DMS79 treated with DMSO at 0.1 percent for 48 hours (cell line): ENCODE data around the gene PADI1.

Source experiments
- DNase-seq: peaks from one replicate; lab custom pipeline; 2025; lab: John Stamatoyannopoulos, UW

Gene PADI1

DNA sequence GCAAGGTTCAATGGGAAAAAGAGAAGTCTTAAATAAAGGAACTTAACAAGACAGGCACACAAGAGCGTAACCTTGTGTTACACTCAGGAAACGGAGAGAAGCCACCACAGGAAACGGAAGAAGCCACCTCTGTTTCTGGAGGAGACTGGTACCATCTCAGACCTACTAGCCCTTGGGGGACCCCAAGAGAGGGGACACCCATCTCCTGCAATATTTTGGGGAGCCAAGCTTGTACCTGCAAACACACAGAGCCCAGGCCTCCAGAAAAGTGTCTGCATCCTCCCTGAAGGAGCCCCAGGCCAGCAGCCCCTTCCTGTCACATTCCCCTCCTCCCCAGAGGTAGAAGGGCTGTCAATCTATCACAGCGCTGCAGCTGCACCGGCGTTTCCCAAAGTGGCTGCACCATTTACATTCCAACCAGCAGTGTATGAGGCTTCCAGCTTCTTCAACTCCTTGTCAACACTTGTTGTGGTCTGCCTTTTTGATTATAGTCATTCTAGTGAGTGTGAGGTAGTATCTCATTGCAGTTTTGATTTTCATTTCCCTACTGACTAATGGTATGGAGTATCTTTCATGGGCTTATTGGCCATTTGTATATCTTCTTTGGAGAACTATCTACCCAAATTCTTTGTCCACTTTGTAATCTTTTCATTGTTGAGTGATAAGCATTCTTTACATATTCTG, 23.0 kb upstream of the PADI1 start:
- DNase-seq, result no peak

DNA sequence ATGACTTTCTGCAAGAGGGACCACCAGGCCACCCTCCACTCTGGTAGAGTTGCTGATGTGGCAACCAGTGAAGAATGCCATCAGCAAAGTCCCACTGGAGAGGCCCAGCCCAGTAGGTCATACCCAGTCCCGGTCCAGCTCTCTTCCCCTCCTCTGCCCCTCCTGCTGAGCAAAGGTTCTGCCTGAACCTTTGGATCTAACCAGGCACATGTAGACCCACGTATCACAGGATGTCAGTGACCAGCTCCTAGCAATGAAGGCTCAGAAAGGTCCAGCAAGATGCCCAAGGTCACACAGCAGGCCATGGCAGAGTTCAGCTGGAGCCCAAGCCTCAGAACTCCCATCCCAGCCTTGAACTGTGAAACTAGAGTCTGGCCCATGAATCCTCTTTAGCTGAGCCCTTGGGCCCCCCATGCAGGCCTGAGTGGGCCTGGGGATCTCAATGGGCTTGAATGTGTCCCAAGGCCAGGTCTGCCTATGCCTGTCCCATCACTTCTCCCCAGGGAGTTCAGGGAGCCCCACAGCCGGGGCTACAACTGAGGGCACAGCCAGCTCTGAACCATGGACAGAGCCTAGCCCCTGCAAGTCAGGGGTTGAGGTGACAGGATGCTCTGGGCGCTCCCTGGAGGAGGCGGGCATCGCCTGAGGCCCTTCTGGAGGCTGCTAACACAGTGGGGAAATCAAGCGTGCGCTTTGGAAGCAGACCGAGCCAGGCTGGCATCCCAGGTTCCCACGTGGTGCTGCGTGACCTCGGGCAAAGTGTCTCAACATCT, 21.4 kb upstream of the PADI1 start:
- no peak for DNase-seq

DNA sequence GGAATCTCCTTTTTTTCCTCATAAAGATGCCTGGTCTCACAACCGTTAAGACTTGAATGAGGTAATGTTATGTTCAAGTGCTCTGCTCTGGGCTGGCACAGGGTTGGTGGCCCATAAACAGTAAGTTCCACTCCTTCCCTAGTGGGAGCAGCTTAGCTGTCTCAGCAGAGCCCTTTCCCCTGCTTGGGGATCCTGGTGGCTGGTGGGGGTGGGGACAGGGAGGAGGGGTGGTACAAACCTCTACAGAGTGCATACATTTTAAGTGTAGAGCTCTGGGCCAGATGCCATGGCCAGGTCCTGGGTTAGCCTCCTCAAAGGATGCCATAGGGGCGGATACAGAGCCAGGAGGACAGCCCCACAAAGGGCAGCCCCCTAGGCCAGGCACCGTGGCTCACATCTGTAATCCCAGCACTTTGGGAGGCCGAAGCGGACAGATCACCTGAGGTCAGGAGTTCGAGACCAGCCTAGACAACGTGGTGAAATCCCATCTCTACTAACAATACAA, 20.7 kb upstream of the PADI1 start:
- no peak for DNase-seq

DNA sequence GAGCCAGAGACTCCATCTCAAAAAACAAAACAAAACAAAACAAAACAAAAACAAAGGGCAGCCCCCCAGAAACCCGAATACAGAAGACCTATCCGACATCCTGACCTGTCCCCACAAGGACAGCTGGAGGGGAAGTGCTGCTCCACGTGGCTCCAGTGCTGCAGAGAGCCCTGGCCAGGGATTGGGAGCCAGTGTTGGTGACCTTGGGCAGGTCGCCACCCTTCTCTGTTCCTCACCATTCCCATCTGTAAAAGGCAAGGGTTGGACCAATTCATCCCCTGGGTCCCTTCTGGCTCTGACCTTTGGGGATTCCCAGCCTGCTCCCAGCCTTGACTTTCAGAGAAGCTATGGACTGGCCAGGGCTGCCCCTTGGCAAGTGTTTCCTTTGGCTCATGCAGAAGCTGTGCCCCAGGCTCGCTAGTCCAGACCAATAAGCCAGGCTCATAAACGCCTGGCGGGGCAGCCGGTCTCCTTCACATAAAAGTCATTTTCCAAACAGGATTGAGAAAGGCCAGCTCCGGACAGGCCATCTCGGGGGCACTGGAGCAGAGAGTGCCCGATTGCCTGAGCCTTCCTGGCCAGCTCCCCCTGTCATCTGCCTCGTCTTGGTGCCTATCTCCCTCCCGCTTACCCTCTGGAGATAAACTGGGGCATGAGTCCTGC, 20.0 kb upstream of the PADI1 start:
- DNase-seq, result no peak

DNA sequence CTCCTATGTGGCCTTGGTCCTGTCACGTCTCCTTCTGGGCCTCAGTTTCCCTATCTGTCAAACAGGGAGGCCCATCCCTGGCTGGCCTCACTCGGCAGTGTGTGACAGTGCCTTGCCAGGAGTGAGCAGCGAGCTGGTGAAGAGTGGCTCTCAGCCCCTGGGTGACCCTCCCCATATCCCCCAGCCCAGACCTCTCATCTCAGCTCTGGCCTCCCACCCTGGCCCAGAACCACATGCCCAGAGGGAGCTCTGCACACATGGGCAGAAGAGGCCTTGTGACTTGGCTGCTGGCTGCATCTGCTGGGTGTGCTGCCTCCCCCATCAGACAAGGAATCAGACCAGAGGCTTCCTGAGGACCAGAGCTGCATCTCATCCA, 19.5 kb upstream of the PADI1 start:
- no peak for DNase-seq

DNA sequence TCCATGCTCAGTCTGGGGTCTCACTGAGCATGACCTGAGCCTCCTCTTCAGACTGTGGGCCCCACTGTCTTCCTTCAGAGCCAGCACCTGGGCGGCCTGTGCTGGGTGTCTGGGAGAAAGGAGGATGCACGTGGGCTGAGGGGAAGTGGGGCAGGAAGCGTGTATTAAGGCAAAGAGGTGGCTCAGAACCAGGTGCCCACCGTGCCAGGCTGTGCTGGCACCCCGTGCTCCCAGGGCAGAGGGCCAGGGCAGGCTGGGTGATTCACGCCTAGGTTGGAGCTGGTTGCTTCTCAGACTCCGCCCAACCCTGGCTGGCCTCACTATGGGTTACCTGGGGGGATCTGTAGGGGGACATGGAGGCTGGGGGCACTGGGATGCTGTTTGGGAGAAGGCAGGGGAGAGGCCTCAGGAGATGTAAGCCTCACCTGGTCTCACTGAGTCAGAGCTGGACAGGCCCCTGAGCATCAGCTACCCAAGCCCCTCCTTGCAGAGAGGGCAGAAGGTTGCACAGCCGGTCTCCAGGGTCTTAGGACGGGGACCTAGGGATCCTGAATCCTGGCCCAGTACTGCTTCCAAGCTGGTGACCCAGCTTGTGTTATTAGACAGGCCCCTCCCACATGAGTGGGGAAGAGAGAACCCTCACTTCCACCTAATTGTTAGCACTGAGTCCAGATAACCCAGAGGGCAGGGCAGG, 18.6 kb upstream of the PADI1 start:
- no peak for DNase-seq

DNA sequence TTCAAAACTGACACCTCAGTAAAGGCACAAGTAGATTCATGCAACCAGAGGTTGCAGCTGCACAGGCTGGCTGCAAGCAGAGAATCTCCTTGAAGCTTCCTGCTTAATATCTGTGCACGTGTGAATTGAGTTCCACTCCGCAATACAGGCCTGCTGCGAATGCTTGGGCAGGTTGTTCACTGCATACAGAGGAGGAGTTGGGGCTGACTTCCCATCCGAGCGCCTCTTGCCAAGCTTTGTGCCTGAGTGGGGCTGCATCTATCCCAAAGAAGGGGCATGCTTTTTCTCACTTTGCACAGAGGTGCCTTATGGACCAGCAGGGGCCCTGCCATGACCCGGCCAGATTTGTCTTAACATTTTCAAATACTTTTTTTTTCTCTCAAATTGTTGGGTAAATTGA, 17.9 kb upstream of the PADI1 start:
- DNase-seq, result no peak

DNA sequence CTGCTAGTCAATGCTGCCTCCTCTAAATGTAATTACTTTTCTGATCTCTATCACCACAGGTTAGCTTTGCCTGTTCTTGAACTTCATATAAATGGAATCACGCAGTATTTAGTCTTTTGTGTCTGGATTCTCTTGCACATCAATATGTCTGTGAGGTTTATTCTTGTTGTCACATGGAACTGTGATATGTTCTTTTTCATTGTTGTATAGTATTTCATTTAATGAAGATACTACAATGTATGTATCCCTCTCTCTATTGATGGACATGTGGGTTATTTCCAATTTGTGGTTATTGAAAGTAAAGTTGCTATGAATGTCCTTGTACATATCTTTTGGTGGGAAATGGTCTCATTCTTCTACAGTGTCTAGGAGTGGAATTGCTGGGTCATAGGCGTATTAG, 16.7 kb upstream of the PADI1 start:
- DNase-seq, result no peak

DNA sequence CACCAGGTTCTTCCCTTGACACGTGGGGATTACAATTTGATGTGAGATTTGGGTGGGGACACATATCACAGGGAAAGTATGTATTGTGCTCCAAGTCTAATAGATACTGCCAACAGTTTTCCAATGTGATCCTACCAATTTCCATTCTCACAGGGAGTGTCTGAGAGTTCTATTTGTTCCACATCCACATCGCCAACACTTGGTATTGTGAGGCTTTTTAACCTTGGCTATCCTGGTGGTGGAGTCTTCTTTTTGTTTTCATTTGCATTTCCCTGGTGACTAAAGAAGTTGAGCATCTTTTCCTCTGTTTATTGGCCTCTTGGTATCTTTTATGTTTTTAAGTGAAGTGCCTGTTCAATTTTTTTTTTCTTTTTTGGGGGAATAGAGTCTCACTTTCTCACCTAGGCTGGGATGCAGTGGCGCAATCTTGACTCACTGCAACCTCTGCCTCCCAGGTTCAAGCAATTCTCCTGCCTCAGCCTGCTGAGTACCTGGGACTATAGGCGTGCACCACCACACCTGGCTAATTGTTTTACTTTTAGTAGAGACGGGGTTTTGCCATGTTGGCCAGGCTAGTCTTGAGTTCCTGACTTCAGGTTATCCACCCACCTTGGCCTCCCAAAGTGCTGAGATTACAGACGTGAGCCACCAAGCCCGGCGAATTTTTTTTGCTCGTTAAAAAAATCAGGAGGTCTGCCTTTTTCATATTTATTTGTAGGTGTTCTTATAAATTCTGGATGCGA, 15.9 kb upstream of the PADI1 start:
- no peak for DNase-seq

DNA sequence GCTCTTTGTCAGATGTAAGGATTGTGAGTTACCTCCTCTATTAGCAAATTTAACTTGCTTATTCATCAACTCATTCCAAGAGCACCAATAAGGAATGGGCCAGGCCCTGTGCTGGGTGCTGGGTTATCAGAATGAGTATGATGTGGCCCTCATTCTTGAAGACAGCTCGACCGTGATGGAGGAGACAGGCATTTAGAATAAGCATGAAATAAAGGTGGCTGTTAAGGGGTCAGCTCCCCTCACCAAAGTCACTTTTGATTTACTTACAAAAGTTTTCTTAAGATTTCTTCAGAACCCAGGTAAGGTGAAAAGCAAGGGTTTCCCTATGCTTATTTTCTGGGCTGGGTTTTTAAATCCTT, 15.3 kb upstream of the PADI1 start:
- no peak for DNase-seq

DNA sequence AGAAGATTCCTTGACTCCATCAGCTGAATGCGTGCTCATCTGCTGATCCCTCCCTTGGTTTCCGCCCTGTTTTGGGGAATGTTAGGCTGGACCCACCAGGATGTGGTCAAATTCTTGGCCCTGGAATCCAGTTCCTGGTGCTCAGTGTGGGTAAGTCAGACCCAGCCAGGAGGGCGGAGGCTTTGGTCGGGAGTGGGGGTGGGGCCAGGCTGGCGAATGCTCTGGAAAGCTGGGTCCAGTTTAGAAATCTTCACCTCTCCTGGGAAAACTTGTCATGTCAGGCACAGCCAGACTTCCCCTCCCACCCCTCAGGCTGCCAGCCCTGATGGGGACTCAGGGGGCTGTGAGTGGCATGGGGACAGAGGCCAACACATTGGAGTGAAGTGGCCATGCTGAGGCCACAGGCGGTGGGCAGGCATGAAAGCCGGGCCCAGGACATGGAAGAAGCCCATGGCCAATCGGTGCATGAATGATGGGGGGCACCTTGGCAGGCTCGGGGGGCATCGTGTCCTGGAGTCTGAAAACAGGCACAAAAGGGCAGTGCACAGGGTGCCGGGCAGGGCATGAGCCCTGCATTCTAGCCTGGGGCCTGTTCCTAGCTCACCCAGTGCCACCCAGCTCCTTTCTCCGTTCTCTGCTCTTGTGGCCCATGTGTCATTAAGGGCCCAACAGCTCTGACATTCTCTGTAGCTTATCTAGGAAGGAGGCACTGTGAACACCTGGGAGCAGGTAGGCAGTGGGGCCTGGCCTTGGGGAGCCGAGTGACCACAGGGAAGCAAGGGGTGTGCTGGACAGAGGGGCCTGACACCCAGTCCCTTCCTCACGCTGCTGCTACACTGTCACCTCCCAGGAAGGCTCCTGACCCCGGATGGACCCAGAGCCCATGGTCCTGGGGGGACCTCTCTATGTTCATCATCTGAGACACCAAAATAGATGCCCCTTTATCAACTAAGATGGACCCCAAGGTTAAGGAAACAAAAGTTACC, 14.6 kb upstream of the PADI1 start:
- DNase-seq, result no peak

DNA sequence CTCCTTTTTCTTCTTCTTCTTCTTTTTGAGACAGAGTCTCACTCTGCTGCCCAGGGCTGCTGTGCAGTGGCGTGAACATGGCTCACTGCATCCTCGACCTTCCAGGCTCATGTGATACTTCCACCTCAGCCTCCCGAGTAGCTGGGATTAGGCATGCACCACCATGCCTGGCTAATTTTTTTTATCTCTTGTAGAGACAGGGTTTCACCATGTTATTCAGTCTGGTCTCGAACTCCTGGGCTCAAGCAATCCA, 13.0 kb upstream of the PADI1 start:
- no peak for DNase-seq

DNA sequence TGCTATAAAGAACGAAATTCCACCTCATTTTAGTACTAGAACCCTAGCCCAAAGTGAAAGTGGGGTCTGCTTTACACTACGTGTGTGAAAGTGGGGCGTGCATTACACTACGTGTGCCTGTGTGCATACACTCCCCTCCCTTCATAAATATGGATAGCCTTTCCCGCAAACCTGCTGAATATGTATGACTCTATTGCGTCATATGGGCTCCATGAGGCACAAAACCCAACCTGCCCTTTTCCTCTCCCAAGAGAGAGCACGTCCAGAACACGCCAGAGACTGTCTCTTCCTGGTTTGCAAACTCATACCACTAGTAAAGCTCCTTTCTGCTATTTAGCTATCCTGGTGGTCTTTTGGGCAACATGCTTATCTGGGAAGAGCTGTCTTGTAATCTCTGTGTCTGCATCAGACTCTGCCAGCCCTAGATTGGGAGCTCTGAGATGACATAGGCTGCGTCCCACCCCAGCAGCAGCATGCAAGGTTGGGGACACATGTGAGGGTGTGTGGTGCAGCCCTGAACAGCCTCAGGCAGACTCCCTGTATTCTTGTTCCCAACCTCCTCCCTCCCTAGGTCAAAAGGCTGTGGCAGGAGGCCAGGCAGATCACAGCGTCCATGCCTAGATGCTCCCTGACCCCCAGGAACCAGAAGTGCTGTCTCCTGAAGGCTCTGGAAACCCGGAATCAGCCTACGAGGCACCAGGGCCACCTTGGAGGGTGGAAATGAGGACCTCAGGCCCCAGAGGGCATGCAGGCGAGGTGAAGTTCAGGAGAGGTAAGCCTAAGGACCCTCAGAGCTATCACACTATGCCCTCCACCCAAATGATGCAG, 12.3 kb upstream of the PADI1 start:
- DNase-seq, result no peak

DNA sequence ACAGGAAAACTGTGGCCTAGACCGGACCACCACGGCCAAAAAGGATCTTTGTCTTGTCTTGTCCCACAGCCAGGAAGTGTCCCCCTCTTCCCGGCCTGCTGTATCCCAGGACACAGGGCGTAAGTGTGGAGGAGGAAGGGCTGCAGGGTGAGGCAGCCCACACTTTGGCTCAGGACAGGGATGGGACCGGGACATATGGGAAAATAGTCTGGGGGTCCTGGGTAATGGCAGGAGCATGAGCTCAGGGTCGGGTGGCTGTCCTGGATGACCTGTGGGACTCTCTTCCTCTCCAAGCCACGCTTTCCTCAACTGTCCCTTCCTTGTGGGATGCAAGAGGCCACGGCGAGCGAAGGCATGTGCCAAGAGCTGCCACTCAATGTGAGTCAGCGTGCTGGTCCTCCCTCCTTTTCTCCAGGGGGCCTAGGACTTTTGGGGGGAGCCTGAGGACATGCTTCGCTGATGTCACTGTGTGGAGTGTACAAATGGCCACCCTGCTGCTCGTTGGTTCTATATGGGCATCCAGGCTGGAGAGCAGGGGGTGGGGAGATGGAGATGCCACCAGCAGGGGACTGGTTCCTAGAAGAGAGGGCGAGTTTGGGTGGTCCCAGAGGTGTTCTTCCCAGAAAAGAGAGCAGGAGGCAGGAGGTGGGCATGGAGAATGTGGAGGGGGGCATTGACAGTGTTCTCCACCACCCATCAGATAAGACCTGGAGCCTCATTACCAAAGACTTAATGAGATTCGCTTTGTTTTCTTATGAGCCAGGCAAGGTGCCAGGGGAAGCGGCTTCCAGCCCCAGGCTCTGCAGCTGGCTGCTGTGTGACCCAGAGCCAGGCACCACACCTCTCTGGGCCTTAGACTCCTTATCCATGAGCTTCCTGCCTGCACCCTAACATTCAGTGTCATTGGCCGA, 11.5 kb upstream of the PADI1 start:
- DNase-seq, result no peak

DNA sequence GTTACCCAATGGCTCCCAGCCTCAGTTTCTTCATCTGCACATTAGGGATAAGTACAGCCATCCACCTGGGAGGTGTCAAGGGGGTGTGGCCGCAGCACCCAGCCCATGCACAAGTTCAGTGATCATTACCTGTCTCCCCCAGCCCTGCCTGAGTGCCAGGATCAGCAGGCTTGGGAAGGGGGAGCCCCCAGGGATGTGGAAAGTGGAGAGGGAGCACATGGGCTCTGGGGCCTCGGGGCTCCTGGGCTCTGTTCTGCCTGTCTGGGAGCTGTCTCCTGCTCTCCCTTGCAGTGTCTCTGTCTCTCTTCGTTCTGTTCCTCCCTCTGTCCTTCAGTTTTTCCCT, 10.8 kb upstream of the PADI1 start:
- no peak for DNase-seq

DNA sequence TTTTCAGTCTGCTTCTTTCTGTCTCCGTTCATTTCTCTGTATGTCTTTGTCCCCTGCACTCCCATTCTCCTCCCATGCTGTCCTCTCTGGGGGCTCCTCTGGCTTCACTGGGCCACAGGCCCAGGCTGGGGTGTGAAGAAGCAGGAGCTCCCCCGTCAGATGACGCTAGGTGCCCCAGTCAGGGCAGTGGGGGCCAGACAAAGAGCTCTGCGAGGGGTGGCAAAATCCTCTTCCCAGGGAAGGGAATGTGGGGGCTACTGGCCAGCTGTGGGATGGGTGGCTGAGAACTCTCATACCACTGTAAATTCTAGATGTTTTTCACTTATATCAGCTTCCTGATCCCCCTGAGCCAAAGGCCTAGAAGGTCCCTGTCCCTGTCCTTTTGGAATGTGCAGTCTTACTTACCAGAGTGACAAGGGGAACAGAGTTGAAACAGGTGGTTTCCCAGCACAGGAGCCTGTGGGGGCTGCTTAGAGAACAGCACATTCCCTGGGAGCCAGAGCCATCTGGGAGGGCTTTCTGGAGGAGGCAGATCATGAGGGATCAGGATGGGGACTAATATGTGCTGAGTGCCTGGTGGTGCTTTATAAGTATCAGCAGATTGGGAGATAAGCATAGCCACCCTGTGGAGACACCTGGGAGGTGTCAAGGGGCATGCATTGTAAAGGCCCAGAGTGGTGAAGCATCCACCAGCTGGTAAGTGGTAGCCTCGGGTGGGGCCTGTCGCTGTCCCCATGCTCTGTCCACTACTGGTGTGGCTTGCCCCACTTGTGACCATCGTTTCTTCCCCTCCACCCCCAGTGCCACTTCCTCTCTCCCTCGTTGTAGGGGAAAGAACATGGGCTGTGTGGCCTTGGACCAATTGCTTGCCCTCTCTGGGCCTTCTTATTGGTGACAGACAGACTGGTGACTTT, 10.1 kb upstream of the PADI1 start:
- no peak for DNase-seq

DNA sequence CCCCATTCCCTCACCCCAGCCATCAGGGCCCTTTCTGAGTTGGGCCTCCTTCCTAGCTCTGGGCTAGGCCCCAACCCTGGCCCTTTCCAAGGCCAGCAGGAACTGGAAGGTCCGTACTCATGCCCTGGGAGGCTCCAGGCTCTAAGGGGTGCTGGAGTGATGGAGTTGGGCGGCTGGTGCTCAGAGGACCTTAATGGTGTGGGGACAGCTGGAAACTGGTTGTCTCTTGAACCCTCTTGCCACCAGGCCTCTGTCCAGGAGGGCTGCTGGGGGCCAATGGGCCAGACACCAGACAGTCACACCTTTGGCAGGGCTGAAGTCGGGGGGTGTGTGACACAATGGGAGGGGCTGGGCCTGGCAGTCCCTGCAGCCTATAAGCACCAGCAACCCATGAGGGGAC, 9.2 kb upstream of the PADI1 start:
- DNase-seq, result no peak
